ENCODE data around the gene BSN.

GRCh38 chr3:49664300-49664699 is 110.0 kb downstream of the BSN start:
- TF ChIP-seq CTCF (IDR thresholded peaks at IDR 0.05) (no peak), ZFX (IDR thresholded peaks at IDR 0.05; ENCODE audit: borderline replicate concordance) (no peak)

Measured in 22Rv1 (cell line).